Astrocyte (in vitro differentiated cells and primary cell): ENCODE data around the gene FAF2. TPM values are rescaled to one million over a fixed set of nuclear protein-coding genes. Genes with fewer than 3 reads are reported as not detected.

Experiments
- DNase-seq: peaks from one replicate; pipeline ENCODE4 v3.0.0-alpha.2; 2010; ENCODE audit warnings: low read depth
- FAIRE-seq: peaks from 2 replicates; lab custom pipeline; 2011; peaks lifted over from hg19 to GRCh38; lab: Jason Lieb, UNC
- H2AFZ ChIP-seq: 2 replicates; pipeline ENCODE4 v1.6.0; 2012; ENCODE audit warnings: low read depth, low read length, inconsistent platforms
- H3K27ac ChIP-seq: 2 replicates; pipeline ENCODE4 v1.5.1; 2011; ENCODE audit warnings: low read depth, low read length, inconsistent platforms
- H3K27me3 ChIP-seq: 2 replicates; pipeline ENCODE4 v1.6.0; 2011; ENCODE audit warnings: low read length, inconsistent platforms; ENCODE audit not compliant: insufficient read depth
- H3K36me3 ChIP-seq: 2 replicates; pipeline ENCODE4 v1.5.1; 2011; ENCODE audit warnings: low read length, inconsistent platforms; ENCODE audit not compliant: insufficient read depth
- H3K4me1 ChIP-seq: 2 replicates; pipeline ENCODE4 v1.5.1; 2011; ENCODE audit warnings: low read length, inconsistent platforms; ENCODE audit not compliant: insufficient read depth
- H3K4me2 ChIP-seq: 2 replicates; pipeline ENCODE4 v1.6.0; 2012; ENCODE audit warnings: low read length, inconsistent platforms
- H3K4me3 ChIP-seq: 2 replicates; pipeline ENCODE4 v1.5.1; 2011; ENCODE audit warnings: low read depth, mild to moderate bottlenecking, low read length, inconsistent platforms; ENCODE audit not compliant: insufficient read depth
- H3K79me2 ChIP-seq: 2 replicates; pipeline ENCODE4 v1.6.0; 2012; ENCODE audit warnings: mild to moderate bottlenecking, low read length, inconsistent platforms; ENCODE audit not compliant: insufficient read depth
- H3K9ac ChIP-seq: 2 replicates; pipeline ENCODE4 v1.6.0; 2012; ENCODE audit warnings: mild to moderate bottlenecking, low read length, inconsistent platforms
- H3K9me3 ChIP-seq: 2 replicates; pipeline ENCODE4 v1.5.1; 2012; ENCODE audit warnings: low read depth, mild to moderate bottlenecking, low read length, inconsistent platforms; ENCODE audit not compliant: insufficient read depth
- H4K20me1 ChIP-seq: 2 replicates; pipeline ENCODE4 v1.6.0; 2012; ENCODE audit warnings: low read length, inconsistent platforms; ENCODE audit not compliant: insufficient read depth
- H3K27ac Mint-ChIP-seq: one replicate; pipeline ENCODE4 v1.8.0; 2021; ENCODE audit warnings: mild to moderate bottlenecking, mixed read lengths; ENCODE audit not compliant: unreplicated experiment
- H3K27me3 Mint-ChIP-seq: one replicate; pipeline ENCODE4 v1.8.0; 2021; ENCODE audit warnings: low read depth, mixed read lengths; ENCODE audit not compliant: unreplicated experiment
- H3K36me3 Mint-ChIP-seq: one replicate; pipeline ENCODE4 v1.8.0; 2021; ENCODE audit warnings: low read depth, mixed read lengths; ENCODE audit not compliant: unreplicated experiment
- H3K4me1 Mint-ChIP-seq: one replicate; pipeline ENCODE4 v1.8.0; 2021; ENCODE audit warnings: low read depth, mixed read lengths; ENCODE audit not compliant: unreplicated experiment
- H3K4me3 Mint-ChIP-seq: one replicate; pipeline ENCODE4 v1.8.0; 2021; ENCODE audit warnings: mild to moderate bottlenecking, moderate library complexity, mixed read lengths; ENCODE audit not compliant: unreplicated experiment
- H3K9me3 Mint-ChIP-seq: one replicate; pipeline ENCODE4 v1.8.0; 2021; ENCODE audit warnings: mild to moderate bottlenecking, mixed read lengths; ENCODE audit not compliant: unreplicated experiment
- EZH2 ChIP-seq: IDR thresholded peaks from 2 replicates; pipeline ENCODE4 v1.6.1; 2012; ENCODE audit warnings: mild to moderate bottlenecking, low read length, inconsistent platforms; ENCODE audit not compliant: insufficient read depth
- total RNA-seq: library from RNA; stranded (reverse); gene quantifications from 2 replicates; pipeline ENCODE4 v1.2.1, GENCODE V29; 2021
- TF ChIP-seq, protein P1 (sequence below): IDR thresholded peaks from 2 replicates; pipeline ENCODE4 v1.5.1; 2011; ENCODE audit warnings: low read depth, mild to moderate bottlenecking, inconsistent platforms, low read length, moderate library complexity; ENCODE audit not compliant: insufficient read depth

The FAF2 gene
- total RNA-seq, 1 donor from 2014 or later: 56.2 TPM

DNA sequence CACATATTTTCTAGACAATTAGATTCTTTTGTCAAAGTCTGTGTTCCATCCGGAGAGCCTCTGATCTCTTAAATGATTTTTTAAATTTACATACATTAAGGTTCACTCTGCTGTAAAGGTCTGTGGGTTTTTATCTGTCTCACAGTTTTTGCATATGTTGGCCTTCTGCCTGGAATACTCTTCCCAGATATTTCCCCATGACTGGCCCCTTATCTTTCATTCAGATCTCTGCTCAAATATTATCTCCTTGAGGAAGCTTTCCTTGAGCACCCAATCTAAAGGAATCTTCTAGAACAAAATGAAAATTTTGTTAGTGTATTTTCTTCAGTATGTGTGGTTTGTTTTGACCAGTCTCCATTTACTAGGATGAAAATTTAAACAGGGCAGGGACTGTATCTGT, 26.3 kb downstream of the FAF2 start:
- H3K79me2 ChIP-seq: peaks cover 68% of the 10 kb centered on the region
- H3K27ac ChIP-seq: no peak overlapping the region
- H3K4me2 ChIP-seq: no peak overlapping the region
- DNase-seq (peak; percentile 33), FAIRE-seq (no peak)
- H3K9me3 Mint-ChIP-seq: no peaks in the 10 kb centered on the region
- H3K27me3 Mint-ChIP-seq: no peaks in the 10 kb centered on the region
- H3K36me3 ChIP-seq: peaks cover 10% of the 10 kb centered on the region
- H3K9me3 ChIP-seq: no peaks in the 10 kb centered on the region
- no peaks in the 10 kb centered on the region for H3K4me1 ChIP-seq
- H3K4me3 ChIP-seq: no peak overlapping the region
- H4K20me1 ChIP-seq: peaks cover 80% of the 10 kb centered on the region
- H3K4me1 Mint-ChIP-seq: peaks cover 9% of the 10 kb centered on the region
- no peaks in the 10 kb centered on the region for H3K27me3 ChIP-seq
- TF ChIP-seq, protein P1, sequence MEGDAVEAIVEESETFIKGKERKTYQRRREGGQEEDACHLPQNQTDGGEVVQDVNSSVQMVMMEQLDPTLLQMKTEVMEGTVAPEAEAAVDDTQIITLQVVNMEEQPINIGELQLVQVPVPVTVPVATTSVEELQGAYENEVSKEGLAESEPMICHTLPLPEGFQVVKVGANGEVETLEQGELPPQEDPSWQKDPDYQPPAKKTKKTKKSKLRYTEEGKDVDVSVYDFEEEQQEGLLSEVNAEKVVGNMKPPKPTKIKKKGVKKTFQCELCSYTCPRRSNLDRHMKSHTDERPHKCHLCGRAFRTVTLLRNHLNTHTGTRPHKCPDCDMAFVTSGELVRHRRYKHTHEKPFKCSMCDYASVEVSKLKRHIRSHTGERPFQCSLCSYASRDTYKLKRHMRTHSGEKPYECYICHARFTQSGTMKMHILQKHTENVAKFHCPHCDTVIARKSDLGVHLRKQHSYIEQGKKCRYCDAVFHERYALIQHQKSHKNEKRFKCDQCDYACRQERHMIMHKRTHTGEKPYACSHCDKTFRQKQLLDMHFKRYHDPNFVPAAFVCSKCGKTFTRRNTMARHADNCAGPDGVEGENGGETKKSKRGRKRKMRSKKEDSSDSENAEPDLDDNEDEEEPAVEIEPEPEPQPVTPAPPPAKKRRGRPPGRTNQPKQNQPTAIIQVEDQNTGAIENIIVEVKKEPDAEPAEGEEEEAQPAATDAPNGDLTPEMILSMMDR: no peak
- TF ChIP-seq EZH2: no peak
- no peak overlapping the region for H3K4me3 Mint-ChIP-seq
- H2AFZ ChIP-seq: no peak overlapping the region
- H3K27ac Mint-ChIP-seq: peak overlapping the region; percentile 51
- H3K36me3 Mint-ChIP-seq: peaks cover 17% of the 10 kb centered on the region
- no peak overlapping the region for H3K9ac ChIP-seq

DNA sequence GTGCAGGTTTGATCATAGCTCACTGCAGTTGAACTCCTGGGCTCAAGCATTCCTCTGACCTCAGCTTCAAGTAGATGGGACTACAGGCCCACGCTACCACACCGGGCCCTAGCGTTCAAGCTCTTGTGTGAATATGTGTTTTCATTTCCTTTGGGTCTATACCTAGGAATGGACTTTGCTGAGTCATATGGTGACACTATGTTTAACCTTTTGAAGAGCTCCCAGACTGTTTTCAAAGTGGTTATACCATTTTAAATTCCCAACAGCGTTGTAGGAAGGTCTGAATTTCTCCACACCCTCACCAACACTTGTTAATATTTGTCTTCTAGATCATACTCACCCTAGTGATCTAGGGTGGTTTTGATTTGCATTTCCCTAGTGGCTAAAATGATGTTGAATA, 33.5 kb downstream of the FAF2 start:
- Histone ChIP-seq H3K9ac (no peak overlapping the region), H3K4me2 (no peak overlapping the region), H3K4me1 (no peaks in the 10 kb centered on the region), H3K4me3 (no peak overlapping the region), H3K9me3 (no peaks in the 10 kb centered on the region), H2AFZ (no peak overlapping the region), H3K27me3 (no peaks in the 10 kb centered on the region), H3K79me2 (peaks cover 51% of the 10 kb centered on the region), H4K20me1 (peaks cover 66% of the 10 kb centered on the region), H3K27ac (no peak overlapping the region), H3K36me3 (peaks cover 15% of the 10 kb centered on the region)
- Mint-ChIP-seq H3K27me3 (no peaks in the 10 kb centered on the region), H3K9me3 (no peaks in the 10 kb centered on the region), H3K36me3 (peaks cover 17% of the 10 kb centered on the region), H3K27ac (peak overlapping the region; percentile 86), H3K4me3 (no peak overlapping the region), H3K4me1 (peaks cover 11% of the 10 kb centered on the region)
- no peak for DNase-seq
- TF ChIP-seq, protein P1: no peak
- TF ChIP-seq EZH2: no peak
- FAIRE-seq: no peak

DNA sequence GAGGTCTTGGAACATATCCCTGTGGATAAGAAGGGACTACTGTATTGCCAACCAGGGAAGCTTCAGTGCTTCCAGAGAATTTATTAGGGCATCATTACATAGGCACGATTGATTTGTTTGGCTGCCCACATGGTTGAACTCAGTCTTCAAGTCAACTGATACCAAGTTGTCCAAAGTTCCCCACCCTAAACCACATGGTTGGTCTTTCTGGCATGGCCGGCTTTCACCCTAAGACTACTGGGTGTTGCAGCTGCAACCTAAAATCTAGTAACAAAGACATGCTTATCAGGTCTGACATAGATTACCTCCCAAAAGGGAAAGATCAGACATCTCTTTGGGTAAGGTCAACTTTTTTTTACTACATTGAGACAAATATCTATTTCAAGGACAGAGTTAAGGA, 37.0 kb downstream of the FAF2 start:
- no peak for FAIRE-seq
- Histone ChIP-seq H3K4me3 (no peak overlapping the region), H4K20me1 (peaks cover 63% of the 10 kb centered on the region), H3K9ac (no peak overlapping the region), H3K27ac (no peak overlapping the region), H3K4me1 (no peaks in the 10 kb centered on the region), H3K4me2 (no peak overlapping the region), H3K9me3 (no peaks in the 10 kb centered on the region), H3K79me2 (peaks cover 32% of the 10 kb centered on the region), H3K27me3 (no peaks in the 10 kb centered on the region), H2AFZ (no peak overlapping the region), H3K36me3 (peaks cover 18% of the 10 kb centered on the region)
- no peak for DNase-seq
- TF ChIP-seq, protein P1: no peak
- Mint-ChIP-seq H3K27ac (no peak overlapping the region), H3K4me1 (peaks cover 11% of the 10 kb centered on the region), H3K9me3 (no peaks in the 10 kb centered on the region), H3K4me3 (no peak overlapping the region), H3K36me3 (peaks cover 24% of the 10 kb centered on the region), H3K27me3 (no peaks in the 10 kb centered on the region)
